ENCODE data around the gene TKFC. TPM values are rescaled to one million over a fixed set of nuclear protein-coding genes. Genes with fewer than 3 reads are reported as not detected.

The TKFC gene
- total and polyA plus RNA-seq, 9 of the 15 experiments (the other 6 are each of a cell fraction or from before 2014, with no cell fraction given), result 2.0 to 61.7 (median 28.5) TPM

- TF ChIP-seq, protein P1, sequence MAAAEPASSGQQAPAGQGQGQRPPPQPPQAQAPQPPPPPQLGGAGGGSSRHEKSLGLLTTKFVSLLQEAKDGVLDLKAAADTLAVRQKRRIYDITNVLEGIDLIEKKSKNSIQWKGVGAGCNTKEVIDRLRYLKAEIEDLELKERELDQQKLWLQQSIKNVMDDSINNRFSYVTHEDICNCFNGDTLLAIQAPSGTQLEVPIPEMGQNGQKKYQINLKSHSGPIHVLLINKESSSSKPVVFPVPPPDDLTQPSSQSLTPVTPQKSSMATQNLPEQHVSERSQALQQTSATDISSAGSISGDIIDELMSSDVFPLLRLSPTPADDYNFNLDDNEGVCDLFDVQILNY (CRISPR knock-in tag; IDR thresholded peaks at IDR 0.05), result no peak
- TF ChIP-seq HNRNPL (IDR thresholded peaks at IDR 0.05; ENCODE audit: low read depth, low read length), result no peak
- TF ChIP-seq MAFK (IDR thresholded peaks at IDR 0.05; ENCODE audit: low read length), result no peak
- peak; percentile 84; the same call in 1 of the 2 replicates for TF ChIP-seq DMBX1 (CRISPR knock-in tag; IDR thresholded peaks at IDR 0.05; ENCODE audit: borderline replicate concordance)
- TF ChIP-seq TCF7 (IDR thresholded peaks at IDR 0.05; ENCODE audit: borderline replicate concordance), result peak; percentile 62; the same call in 1 of the 2 replicates
- TF ChIP-seq SIN3A (IDR thresholded peaks at IDR 0.05; ENCODE audit: borderline replicate concordance in 2 of 2, control insufficient read depth in 1 of 2, low read depth in 2 of 2, low read length in 2 of 2), result no peak
- no peak for TF ChIP-seq ZNF41 (CRISPR knock-in tag; conservative IDR thresholded peaks at IDR 0.05)
- TF ChIP-seq ATF7 (IDR thresholded peaks at IDR 0.05), result peak; percentile 21; the same call in 1 of the 2 replicates
- TF ChIP-seq TAF15 (IDR thresholded peaks at IDR 0.05; ENCODE audit: low read depth, low read length), result no peak
- TF ChIP-seq, protein P2, sequence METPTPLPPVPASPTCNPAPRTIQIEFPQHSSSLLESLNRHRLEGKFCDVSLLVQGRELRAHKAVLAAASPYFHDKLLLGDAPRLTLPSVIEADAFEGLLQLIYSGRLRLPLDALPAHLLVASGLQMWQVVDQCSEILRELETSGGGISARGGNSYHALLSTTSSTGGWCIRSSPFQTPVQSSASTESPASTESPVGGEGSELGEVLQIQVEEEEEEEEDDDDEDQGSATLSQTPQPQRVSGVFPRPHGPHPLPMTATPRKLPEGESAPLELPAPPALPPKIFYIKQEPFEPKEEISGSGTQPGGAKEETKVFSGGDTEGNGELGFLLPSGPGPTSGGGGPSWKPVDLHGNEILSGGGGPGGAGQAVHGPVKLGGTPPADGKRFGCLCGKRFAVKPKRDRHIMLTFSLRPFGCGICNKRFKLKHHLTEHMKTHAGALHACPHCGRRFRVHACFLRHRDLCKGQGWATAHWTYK (CRISPR knock-in tag; IDR thresholded peaks at IDR 0.05), result no peak
- no peak for TF ChIP-seq ZNF57 (CRISPR knock-in tag; IDR thresholded peaks at IDR 0.05)
- TF ChIP-seq ZFP30 (CRISPR knock-in tag; IDR thresholded peaks at IDR 0.05; ENCODE audit: borderline replicate concordance), result no peak
- TF ChIP-seq ZNF121 (CRISPR knock-in tag; conservative IDR thresholded peaks at IDR 0.05), result no peak
- TF ChIP-seq, protein P3, sequence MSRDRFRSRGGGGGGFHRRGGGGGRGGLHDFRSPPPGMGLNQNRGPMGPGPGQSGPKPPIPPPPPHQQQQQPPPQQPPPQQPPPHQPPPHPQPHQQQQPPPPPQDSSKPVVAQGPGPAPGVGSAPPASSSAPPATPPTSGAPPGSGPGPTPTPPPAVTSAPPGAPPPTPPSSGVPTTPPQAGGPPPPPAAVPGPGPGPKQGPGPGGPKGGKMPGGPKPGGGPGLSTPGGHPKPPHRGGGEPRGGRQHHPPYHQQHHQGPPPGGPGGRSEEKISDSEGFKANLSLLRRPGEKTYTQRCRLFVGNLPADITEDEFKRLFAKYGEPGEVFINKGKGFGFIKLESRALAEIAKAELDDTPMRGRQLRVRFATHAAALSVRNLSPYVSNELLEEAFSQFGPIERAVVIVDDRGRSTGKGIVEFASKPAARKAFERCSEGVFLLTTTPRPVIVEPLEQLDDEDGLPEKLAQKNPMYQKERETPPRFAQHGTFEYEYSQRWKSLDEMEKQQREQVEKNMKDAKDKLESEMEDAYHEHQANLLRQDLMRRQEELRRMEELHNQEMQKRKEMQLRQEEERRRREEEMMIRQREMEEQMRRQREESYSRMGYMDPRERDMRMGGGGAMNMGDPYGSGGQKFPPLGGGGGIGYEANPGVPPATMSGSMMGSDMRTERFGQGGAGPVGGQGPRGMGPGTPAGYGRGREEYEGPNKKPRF (IDR thresholded peaks at IDR 0.05; ENCODE audit: low read depth, low read length), result no peak
- no peak for TF ChIP-seq ZNF232 (CRISPR knock-in tag; IDR thresholded peaks at IDR 0.05)
- peak; percentile 91 for TF ChIP-seq NFIC (IDR thresholded peaks at IDR 0.05)
- no peak for TF ChIP-seq SMARCA5 (IDR thresholded peaks at IDR 0.05)
- no peak for TF ChIP-seq HMG20B (CRISPR knock-in tag; IDR thresholded peaks at IDR 0.05)
- peak; percentile 87 for TF ChIP-seq MAX (CRISPR knock-in tag; IDR thresholded peaks at IDR 0.05)
- TF ChIP-seq TARDBP (IDR thresholded peaks at IDR 0.05), result no peak
- TF ChIP-seq ZNF316 (IDR thresholded peaks at IDR 0.05), result no peak
- TF ChIP-seq ZNF217 (CRISPR knock-in tag; IDR thresholded peaks at IDR 0.05), result no peak
- TF ChIP-seq DNMT1 (IDR thresholded peaks at IDR 0.05), result no peak
- TF ChIP-seq L3MBTL2 (IDR thresholded peaks at IDR 0.05), result peak; percentile 64; the same call in 1 of the 2 replicates
- TF ChIP-seq NRF1 (conservative IDR thresholded peaks at IDR 0.05 in 1 of 2, IDR thresholded peaks at IDR 0.05 in 1 of 2), result no peak
- no peak for TF ChIP-seq SRSF1 (IDR thresholded peaks at IDR 0.05; ENCODE audit: low read depth, low read length)
- 0 out of 2 replicates have a peak, but pooled peaks have one; percentile 28 for TF ChIP-seq GABPB1 (CRISPR knock-in tag; IDR thresholded peaks at IDR 0.05)
These were observed 9.3 kb downstream of the TKFC start (continued) for GRCh38 chr11:61342207-61342803.

Measured in K562 (cell line).